OCI-M1 (cell line): Measurements from ENCODE around the gene BCAT1.
A peak's percentile ranks its signal among the peaks of the same experiment; 100 is the strongest.
"Not testable (repeated sequence)": the region's sequence is repeated elsewhere in the genome, so short reads cannot be mapped to it uniquely, and the experiment has no call there.

Experiments
- DNase-seq: peaks from one replicate; lab custom pipeline; 2025; lab: John Stamatoyannopoulos, UW

BCAT1 gene

DNA sequence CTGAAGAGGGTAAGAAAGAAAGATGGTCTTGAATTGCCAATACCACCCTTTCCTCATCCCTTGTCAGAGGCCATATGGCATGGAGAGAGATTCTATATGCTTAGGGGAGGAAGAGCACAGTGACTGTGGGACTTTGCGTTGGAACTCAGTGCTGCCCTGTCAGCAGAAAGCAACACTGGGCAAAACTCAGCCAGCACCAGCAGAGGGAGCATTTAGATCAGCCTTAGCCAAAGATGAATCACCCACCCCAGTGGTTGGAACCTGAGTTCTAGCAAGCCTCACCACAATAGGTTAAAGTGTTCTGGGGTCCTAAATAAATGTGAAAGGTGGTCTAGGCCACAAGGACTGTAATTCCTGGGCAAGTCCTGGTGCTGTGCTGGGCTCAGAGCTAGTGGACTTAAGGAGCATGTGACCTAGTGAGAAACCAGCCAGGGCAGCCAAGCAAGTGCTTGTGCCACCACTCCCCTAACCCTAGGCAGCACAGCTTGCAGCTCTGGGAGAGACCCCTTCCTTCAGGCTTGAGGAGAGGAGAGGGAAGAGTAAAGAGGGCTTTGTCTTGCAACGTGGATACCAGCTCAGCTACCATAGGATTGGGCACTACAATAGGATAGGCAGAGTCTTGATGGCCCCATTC is 11.4 kb upstream of the BCAT1 start:
- peak; percentile 74 for DNase-seq

GRCh38 chr12:24956351-24956750 is 7.5 kb upstream of the BCAT1 start:
- not testable (repeated sequence) for DNase-seq

GRCh38 chr12:24955853-24956252 is 7.0 kb upstream of the BCAT1 start:
- no peak for DNase-seq

- no peak for DNase-seq
Observed at GRCh38 chr12:24955389-24955788, 6.5 kb upstream of the BCAT1 start.

DNA sequence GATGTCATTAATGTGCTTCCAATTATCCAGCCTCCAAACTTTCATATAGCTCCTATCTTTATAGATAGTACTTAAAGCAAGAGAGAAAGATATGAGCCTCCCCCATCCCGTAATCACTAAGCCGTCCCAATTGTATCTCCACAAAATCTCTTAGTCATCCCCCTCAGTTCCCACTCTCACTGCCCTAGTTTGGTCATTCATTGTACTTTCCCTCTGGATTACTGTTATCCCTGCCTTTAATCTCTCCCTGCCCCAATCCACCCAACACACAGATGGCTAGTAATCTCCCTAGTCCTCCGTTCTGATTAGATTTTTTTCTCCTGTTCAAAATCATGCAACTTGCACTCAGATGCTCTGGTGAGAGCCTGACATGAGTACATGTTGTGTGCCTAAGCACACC is 5.4 kb upstream of the BCAT1 start:
- no peak for DNase-seq

DNA sequence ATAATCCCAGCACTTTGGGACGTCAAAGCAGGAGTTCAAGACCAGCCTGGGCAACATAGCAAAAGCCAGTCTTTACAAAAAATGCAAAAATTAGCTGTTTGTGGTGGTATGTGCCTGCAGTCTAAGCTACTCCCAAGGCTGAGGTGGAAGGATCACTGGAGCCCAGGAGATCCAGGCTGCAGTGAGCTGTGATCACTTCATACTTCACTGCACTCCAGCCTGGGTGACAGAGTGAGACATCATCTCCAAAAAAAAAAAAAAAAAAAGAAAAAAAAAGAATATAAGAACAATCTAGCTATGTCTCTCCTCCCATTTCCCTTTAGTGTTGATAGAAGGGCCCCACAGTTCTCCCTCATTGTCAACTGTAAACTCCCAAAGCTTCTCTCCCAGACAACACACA is 3.5 kb upstream of the BCAT1 start:
- DNase-seq: no peak

DNA sequence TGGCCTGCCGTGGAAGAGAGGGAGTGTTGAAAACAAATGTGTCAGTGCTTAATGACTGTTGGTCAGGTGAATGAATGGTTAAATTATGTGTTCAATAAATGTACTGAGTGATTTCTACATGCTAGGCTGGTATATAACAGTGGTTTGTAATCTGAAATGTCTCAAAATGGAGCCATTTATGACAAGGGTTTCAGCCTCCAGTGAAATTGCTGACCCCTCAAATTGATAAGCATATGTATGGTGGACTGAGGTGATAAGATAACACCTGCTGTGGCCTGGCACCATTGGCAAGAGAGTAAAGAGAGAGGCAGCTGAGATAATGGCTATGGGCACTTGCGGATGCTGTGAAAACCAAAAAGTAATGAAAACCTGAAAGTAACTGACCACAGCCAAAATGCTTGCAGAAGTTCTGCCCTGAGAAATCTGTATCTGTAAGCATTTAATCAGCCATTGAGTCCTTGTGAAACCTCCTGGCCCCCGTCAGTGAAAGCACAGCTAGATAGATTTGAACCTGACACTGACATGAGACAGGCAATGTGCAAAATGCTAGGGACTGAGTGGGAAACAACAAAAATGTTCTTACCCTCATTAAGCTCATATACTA is 1.4 kb upstream of the BCAT1 start:
- DNase-seq: peak; percentile 86

DNA sequence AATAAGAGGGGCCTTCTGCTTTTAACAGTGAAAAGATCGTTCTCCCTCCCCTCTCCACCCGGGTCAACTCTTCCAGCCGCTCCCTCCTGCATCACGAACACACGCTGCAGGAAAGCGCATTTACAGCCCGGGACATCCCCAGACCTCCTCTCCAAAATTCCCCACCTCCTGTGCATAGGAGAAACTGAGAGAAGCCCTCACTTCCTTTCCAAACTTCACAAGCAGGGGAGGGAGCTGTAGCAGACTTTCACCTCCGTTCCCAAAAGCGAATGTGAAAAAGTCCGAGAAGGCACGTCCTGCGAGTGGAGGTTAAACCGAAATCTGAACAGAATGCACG is 513 bp downstream of the BCAT1 start:
- peak; percentile 68 for DNase-seq

DNA sequence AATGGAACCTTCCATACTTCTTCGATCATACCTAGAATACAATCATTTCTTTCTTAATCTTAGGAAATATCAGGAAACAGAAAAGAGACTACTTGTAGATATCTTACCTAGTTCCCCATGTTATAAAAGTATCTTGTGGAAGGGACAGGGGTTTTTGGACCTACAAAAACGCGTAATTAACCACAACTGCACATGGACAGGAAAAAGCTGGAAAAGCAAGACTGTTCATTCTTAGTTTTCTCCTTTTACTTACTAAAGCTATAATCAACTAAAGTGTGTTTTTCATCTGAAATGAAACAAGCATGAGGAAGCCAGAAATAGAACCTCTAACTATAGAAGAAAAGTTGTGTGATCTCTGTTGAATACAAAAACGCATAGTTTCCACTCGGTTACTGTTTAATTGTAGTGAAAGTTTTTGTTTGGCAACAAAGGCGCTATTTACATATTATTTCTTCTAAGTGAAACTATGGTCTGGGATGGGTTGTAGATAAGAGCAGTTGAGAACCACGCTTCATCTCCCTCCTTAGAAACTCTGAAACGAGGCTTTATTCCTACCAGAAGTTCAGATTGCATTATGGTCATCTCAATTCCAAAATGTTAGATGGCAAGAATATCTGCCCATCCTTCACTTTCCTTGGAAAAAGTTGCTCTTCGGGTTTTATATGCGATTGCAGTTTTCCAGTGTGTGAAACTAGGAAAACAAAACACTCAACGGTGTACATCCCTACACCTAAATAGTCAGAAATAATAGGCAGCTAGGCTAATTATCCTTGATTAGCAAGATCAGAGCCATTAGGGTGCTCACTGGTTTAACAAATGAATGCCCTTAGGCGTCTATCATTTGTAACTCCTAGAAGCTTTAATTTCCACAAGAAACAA is 1.1 kb downstream of the BCAT1 start:
- DNase-seq: peak; percentile 66

- DNase-seq: no peak
Observed at GRCh38 chr12:24945845-24946244, 3.1 kb downstream of the BCAT1 start.

GRCh38 chr12:24945039-24945438 is 3.9 kb downstream of the BCAT1 start:
- no peak for DNase-seq

GRCh38 chr12:24944601-24944975 is 4.3 kb downstream of the BCAT1 start:
- no peak for DNase-seq

DNA sequence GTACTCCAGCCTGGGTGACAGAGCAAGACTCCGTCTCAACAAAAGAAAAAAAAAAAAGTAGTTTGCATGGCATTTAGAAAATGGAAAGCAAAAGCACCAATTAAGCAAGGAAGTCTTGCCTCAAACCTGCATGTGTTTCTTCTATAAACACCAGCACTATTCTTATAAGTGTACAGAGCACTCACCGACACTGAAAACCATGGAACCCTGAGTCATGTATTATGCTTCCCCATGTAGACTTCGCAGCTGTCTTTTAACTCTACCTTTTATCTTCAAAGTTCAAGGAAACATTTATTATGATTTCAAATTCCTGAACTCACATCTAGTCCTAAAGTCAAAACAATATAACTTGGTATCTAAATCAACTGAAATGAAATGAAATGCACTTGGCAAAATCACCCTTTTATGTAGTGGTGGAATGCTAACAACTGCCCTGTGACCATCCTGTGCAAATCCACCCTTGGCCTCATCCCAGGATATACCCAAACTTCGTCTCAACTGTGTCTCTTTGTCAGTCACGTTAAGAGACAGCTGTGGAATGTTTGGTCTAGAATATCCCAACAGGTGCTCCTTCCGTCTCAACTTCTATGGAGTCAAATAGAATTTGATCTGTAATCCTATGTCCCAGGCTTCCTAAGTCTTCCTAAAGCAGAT is 4.8 kb downstream of the BCAT1 start:
- no peak for DNase-seq

DNA sequence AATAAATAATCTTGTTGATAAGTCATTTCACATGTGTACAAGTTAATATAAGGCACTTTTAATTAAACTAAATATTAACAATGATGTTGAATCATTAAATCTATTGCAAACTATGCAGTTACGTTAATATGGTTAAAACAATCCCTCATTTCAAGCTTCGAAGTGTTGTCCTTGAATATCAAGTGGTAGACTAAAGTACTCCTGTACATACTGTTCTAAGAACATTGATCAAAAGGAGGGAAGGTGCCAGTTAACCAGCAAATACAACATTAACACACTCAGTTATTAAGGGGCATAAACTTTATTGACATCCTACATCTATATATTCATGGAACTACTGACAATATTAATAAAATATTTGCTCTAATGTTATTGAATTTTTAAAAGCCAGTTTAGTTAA is 8.7 kb downstream of the BCAT1 start:
- no peak for DNase-seq

DNA sequence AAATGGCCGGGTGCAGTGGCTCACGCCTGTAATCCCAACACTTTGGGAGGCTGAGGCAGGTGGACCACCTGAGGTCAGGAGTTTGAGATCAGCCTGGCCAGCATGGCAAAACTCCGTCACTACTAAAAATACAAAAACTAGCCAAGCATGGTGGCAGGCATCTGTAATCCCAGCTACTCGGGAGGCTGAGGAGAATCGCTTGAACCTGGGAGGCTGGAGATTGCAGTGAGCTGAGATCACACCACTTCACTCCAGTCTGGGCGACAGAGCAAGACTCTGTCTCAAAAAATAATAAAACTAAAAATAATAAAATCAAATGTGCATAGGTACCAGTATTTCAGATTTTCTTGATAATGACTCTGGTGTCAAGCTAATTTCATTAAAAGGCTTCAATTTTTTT is 9.3 kb downstream of the BCAT1 start:
- not testable (repeated sequence) for DNase-seq

- no peak for DNase-seq
Observed at GRCh38 chr12:24938341-24938740, 10.6 kb downstream of the BCAT1 start.

- no peak for DNase-seq
Observed at GRCh38 chr12:24937553-24938244, 11.2 kb downstream of the BCAT1 start.

DNA sequence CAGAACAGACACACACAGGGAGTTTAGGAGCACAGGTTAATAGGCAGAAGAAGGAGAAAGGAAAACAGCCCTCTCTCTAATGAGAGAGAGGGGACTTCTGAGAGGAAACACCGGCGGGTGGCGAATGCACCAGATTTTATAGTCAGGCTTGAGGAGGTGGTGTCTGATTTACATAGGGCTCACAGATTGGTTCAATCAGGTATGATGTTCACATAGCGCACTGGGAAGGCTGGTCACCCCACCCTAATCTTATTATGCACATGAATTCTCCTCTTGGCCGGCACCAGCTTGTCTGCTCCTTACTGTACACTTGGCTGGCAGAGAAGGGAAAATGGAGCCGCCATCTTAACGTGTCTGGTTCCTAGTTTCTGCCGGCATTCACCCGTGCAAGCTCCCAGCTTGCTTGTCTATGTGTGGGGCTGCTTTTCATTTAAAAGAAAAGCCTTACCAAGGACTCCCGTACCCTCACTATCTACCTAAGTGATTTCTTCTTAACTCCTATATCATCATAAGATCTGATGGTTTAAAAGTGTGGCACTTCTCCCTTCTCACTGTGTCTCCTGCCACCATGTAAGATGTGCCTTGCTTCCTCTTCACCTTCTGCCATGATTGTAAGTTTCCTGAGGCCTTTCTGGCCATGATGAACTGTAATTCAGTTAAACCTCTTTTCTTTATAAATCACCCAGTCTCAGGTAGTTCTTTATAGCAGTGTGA is 15.1 kb downstream of the BCAT1 start:
- DNase-seq: no peak

DNA sequence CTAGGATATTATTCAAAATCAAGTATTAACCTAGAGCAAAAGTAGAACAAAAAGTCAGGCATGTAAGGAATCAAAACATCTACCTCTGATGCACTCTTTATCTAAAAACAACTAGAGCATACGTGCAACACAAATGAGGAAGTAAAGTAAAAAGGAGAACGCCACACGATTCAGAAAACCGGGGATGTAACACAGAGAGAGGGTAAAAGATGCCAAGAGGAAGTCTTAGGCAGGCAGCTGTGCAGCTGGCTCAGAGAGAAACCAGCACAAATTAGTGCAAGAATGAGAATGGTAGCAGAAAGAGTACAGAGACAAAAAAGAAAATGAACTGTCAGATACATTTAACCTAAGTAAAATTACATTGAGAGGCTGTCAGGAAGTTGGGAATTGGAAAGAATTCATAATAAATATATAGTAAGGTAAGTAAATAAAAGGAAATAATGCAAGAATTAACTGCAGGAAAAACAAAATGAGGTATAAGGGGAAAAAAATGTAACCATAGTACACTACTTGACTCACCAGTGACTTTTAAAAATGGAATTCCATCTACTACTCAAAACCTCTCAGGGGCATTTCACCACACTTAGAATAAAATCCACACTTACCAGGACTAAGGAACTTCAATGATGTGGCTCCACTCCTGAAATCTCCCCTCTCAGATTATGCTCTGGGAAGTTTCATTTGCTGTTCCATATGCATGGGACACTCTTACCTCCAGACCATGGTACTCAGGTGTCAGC is 17.1 kb downstream of the BCAT1 start:
- DNase-seq: peak; percentile 89

DNA sequence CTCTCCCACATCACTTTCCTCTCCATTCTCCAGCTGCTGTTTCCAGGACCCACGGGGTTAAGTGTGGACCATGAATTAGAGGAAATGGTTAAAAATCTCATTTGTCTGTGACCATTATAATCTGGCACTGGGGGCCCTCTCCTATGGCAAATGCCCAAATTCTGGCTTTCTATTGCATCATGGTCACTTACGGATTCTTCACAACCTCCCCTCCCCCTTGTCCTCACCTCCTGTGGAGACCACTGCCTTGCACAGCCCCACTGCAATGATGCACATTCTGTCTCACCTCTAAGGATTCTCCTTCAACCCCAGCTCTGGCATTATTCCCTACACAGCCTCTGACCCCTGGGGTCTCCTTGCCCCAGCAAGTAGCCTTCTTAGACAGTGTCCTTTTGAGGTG is 18.9 kb downstream of the BCAT1 start:
- no peak for DNase-seq
